Activated gamma-delta T cell (primary cell): ENCODE measurements around the gene NEMP1.
"Not testable (repeated sequence)": the region's sequence is repeated elsewhere in the genome, so short reads cannot be mapped to it uniquely, and the experiment has no call there.

ENCODE experiments used
- DNase-seq: peaks from one replicate; lab custom pipeline; 2025; lab: John Stamatoyannopoulos, UW
- total RNA-seq, 2 donors: gene quantifications; one replicate each; lab custom pipeline; 2026; lab: John Stamatoyannopoulos, UW

Gene NEMP1, protein sequence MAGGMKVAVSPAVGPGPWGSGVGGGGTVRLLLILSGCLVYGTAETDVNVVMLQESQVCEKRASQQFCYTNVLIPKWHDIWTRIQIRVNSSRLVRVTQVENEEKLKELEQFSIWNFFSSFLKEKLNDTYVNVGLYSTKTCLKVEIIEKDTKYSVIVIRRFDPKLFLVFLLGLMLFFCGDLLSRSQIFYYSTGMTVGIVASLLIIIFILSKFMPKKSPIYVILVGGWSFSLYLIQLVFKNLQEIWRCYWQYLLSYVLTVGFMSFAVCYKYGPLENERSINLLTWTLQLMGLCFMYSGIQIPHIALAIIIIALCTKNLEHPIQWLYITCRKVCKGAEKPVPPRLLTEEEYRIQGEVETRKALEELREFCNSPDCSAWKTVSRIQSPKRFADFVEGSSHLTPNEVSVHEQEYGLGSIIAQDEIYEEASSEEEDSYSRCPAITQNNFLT
- total RNA-seq = 45.5 to 46.6 reads per million in 2 donors

DNA sequence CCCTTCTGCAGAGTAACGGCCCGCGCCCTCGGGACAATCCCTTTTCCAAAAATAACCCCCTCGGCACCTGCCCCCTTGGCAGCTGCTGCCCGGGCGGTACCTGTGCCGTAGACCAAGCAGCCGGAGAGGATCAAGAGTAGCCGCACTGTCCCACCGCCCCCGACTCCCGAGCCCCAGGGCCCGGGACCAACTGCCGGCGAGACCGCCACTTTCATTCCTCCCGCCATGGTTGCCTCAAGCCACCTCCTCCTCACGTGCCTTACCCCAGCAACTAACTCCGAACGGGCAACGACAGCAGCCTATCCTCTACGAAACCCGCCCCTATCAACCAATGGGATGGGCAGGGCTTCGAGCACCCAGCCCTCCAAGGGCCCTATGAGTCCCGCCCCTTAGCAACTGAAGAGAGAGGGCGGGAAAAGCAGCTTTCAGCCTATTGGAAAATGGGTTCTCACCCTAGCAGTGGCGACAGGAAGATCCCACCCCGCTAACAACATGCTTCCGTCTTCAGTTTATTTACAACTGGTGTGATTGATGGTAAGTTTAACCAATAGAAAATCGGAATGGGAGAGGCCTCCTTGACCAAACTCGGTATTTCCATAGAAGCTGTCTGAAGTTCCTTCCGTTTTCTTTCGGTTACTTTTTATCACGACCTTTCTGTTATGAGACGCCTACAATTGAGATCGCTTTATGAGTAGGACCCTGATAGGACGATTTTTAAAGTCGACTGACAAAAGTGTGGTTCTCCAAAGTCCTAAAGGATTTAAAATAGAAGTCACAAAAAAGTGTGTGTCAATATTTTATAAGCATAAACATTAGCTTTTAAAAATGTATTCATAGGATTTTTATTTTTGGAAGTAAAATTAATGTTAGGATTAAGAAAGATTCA, at the start of gene NEMP1:
Gene NEMP1 (minus strand): TSS at position 273 of the 886 bp plus-strand sequence. CDS start 46 bp downstream, at position 227.
- DNase-seq = peak; percentile 40

DNA sequence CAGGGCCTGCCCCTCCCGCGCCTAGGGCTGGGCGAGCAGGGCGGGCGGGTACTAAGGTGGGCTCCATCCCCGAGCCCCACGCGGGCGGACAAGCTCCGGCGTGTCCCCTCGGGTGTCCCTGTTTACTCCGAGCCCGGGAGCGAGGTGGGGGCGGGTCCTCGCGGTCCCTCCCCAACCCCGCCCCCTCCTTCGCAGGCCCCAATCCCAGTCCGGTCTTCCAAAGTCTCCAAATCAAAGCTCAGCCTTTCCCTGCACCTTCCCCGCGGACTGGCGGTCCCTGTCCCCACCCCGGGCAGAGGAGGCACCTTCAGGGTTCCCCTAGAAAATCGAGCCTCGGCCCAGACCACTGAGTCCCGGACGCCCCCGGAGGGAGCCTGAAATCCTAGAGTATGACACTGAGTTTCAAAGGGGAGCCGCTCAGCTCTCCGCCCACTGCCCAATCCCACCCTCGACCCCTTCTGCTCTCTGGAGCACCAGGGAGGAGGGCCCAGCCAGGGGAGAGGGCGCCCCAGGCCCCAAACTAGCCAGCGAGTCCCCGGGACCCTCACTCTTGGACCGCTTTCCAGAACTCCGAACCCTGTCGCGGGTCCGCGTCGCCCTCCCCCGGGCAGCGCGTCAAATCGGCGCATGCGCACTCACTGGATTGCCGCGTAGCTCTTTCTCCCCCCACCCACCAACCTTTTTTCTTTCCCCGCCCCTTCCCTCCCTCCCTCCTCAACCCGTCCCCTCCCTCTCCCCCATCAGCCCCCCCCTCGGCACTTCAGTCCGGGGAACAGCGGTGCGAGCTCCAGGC, 49.3 kb upstream of the NEMP1 start, which contains the start of gene LRP1:
Gene LRP1 (plus strand): TSS at position 758 of the 793 bp plus-strand sequence. CDS start 482 bp downstream, outside the sequence.
- peak; percentile 50 for DNase-seq

DNA sequence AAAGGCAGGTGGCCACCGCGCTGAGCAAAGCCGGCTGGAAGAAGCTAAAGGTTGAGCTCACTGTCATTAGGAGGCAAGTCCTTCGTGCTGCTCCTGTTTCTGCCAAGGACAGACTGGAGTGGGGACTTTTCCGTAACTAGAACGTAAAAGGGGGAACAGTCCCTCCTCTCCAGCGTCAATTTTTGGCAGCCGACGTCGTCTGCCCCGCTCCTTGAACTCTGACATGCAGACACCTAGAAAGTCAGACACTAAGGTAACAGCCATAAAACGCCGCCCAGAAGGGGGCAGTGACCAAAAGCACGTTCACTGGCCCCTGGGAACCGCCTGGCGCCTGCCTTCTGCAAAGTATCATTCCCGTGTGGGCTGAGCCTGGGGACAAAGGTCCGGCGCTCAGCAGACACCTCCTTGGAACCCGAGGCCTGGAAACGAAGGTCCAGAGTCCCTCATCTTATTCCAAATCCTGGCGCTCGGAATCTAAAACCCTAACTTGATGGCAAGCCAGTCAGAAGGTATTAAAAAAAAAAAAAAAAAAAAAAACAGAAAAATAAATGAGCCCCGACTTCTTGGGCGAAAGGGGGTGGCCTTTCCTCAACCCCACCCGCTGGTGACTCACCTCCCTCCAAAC, 48.6 kb upstream of the NEMP1 start:
- DNase-seq = no peak

DNA sequence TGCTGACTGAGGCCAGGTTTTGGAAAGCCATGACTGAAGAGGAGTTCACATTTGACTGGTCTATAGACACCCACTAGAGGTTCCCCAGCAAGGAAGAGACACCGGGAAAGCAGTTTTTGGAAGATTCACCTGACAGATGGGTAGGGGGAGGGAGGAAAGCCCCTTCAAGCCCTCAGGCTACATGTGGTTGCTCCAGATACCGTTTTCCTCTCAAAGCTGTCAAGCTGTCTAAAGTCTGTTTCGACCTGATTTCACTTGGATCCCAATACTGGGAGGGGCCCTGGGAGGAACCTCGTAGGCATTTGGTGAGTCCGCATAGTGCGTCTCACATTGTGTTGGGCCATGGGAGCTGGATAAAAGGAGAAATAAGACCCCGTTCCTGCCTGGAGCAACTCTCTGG, 48.0 kb upstream of the NEMP1 start:
- no peak for DNase-seq

DNA sequence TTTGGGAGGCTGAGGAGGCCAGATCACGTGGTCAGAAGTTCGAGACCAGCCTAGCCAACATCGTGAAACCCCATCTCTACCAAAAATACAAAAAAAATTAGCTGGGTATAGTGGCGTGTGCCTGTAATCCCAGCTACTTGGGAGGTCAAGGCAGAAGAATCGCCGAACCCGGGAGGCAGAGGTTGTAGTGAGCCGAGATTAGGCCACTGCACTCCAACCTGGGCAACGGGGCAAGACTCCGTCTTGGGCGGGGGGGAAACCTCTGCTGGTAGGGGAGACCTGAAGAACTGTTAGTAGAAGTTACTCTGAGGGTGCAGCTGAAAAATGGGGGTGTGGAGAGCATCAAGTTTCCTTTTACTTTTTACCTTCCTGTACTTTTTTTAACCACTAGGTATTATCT, 47.5 kb upstream of the NEMP1 start:
- DNase-seq = no peak

DNA sequence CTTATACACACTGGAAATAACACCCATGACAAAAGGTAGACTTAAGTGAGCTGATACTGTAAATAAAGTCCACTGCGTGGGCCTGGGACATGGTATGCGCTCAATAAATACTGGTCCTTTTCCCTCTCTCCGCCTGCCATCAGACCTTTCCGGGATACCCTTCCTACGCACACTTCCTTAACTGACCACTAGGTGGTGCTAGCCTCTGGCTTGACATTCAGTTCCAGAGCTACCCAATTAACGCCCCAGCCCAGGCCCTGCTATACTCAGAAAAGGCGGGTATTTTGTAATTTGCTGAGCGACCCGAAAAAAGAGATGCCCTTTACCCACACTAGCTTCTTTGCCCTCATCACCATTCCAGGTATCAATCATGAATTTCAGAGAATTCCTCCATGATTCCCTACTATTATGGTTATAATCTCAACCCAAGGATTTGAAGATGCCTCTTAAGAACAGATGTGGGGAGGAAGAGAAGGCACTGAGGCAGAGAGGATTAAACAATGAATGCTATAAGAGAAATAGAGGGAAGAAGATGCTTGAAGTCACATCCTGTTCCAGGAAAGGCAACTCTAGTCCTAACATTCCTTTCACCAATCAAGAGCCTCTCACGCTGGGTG, 45.8 kb upstream of the NEMP1 start:
- DNase-seq = no peak

DNA sequence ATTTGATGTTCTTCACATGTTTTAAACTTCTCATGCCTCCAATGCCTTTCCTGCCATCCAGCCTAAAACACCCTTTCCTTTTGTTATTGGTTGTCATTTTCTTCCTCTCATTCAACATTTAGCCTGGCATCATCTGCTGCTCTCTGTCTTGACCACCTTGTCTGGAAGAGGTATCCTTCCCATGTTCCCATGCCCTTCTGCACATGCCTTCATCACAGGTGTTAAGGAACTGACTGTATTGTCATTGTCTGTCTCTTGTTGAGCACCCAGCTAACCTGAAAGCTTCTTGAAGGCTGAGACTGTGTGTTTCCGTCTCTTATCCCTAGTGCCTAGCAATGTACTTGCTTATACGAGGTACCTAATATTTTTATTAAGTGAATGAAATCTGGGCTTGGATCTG, 45.2 kb upstream of the NEMP1 start:
- DNase-seq = no peak

DNA sequence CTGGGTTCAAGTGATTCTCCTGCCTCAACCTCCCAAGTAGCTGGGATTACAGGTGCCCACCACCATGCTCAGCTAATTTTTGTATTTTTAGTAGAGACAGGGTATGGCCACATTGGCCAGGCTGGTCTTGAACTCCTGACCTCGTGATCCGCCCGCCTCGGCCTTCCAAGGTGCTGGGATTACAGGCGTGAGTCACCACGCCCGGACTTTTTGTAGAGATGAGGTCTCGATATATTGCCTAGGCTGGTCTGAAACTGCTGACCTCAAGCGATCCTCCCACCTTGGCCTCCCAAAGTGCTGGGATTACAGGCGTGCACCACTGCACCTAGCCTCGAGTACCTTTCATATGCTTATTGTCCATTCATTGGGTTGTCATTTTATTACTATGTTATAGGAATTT, 42.1 kb upstream of the NEMP1 start:
- DNase-seq = not testable (repeated sequence)

DNA sequence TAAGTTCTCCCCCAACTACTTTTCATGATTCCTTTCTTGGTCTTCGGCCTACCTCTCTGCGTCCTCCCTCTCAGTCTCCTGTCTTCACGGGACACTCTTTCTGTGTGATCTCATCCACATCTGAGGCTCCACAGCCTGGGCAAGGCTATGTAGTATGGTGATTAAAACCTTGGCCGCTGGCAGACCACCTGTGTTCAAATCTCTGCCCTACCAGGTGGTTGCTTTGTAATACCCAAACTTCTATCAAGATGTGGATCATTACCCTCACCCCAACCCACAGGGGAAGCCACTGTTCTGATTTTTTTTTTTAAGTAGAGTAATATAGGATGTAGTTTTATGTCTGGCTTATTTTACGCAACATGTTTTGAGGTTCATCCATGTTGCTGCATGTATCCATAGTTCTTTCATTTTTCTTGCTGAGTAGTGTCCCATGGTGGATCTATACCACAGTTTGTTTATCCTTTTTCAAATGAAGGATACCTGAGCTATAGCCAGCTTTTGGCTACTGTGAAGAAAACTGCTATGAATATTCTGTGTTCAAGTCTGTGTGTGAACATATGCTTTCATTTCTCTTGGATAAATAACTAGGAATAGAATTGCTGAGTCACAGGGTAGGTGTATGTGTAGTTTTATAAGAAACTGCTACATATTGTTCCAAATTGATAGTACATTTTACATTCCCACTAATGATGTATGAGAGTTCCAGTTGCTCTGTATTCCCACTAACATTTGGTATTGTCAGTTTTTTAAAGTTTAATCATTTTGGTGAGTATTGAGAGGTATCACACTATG, 40.9 kb upstream of the NEMP1 start:
- DNase-seq = no peak

DNA sequence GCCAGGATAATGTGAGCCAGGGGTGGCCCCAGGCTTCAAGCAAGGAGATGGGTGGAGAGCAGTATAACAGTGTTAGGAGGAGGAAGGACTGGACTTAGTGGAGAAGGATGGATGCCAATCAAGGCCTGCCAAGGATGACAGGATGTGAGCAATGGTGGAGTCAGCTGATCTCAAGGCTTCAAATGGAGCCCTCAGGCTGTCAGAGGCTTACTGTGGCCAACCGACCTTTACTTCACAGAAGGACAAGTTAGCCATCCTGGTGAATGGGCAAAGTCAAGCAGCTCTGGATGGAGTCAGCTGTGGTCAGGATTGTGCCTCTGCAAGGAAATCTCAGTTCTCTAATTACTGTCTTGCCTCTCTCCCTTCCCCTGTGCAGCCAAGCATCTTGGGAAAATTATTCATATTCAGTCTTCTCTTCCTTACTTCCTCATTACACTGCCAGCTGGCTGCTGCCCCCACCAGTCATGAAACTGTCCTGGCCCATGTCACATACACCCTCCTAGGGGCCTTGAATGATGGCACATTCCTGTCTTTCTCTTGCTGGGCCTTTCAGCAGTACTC, 40.2 kb upstream of the NEMP1 start:
- no peak for DNase-seq

DNA sequence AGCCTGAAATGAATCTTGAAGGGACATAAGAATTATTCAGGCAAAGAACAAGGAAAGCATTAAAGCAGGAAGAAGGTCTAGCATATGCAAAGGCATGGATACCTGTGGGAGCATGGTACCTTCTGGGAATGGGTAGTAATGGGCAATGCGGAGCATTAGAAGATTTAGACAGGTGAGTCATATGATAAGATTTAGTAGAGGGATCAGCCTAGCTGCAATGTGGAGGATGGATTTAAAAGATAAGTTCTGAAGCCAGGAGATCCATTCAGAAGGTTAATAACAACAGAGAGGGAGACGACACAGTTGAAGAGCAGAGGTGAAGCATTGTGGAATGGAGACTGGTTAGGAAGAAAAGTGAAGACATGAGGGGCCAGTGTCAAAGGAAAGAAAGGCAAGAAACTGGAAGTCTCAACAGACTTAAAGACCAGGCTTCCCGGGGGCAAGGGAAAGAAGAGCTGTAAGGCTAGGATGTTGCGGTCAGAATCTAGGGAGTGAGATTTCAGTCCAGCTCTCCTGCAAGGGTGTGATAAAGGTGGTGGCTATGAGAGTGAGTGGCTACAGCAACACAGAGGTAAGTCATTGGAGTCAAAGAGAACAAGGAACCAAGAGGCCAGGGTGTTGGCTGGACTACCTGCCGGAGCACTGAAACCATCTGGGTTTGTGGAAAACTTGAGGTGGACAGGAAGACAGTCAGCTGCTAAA, 38.1 kb upstream of the NEMP1 start:
- no peak for DNase-seq

DNA sequence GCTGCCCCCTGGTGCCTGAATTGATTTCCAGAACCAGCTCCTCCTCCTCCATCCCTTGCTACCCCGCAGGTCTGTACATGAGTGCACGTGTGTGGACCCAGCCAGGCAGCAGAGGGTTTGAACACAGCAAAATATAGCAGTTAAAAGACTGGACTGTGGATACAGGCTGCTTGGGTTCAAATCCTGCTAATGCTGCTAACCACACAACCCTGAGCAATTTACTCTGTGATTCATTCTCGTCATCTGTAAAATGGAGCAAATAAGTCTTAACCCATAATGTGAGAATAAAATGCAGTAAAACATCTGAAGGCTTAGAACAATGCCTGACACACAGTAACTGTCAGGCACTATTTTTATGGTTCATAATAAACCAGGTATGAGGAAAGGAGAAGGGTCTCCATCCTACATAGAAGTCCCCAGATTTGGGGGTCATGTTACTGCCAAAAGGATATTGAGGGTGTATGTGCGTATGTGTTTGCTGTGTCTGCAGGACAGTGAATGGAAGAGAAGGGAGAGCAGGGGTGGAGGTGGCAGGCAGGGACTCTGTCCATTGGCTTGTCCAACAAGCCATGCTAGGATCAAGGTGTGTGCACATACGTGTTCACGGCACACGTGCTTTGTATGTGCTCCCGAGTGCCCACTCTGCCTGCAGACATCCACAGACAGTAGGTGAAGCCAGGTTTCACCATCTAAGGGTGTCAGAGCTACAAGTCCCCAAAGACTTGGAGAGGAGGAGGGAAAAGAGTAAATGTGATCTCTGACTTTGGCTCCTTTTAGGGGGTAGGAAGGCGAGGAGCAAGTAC, 34.1 kb upstream of the NEMP1 start:
- DNase-seq = no peak

DNA sequence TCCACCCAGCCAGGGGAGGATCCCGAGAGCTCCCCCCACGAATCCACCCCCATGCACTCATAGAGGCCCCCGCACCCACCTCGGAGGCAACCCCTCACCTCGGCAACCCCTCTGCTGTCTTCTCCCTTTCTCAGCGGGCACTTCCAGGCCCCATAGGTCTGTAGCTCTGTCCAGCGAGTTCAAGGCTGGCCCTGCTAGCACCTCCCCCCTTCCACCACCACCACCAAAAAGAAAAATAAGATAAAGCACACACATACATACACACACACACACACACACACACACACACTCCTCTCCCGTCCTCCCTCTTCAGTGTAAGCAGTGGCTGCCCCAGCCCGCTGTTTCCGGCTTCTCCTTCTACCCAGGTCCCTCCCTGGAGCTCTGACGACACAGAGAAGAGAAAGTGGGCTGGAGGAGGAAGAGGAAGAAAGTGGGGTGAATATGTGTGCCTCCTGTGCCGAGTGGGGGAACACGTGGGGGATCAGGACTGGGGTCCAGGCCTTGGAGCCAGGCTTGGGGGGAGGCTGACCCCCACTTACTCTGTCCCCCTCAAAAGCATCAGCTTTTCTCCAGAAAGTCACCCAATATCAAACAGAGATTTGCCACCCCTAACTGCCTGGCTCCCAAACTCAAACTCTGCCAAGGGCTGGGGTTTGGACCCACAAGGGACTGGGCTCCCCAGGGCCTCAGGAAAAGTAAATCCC, 32.6 kb upstream of the NEMP1 start, which contains the start of gene STAT6:
Gene STAT6 (minus strand): TSS at position 332 of the 704 bp plus-strand sequence. CDS start 3,084 bp downstream, outside the sequence.
- DNase-seq = peak; percentile 31

DNA sequence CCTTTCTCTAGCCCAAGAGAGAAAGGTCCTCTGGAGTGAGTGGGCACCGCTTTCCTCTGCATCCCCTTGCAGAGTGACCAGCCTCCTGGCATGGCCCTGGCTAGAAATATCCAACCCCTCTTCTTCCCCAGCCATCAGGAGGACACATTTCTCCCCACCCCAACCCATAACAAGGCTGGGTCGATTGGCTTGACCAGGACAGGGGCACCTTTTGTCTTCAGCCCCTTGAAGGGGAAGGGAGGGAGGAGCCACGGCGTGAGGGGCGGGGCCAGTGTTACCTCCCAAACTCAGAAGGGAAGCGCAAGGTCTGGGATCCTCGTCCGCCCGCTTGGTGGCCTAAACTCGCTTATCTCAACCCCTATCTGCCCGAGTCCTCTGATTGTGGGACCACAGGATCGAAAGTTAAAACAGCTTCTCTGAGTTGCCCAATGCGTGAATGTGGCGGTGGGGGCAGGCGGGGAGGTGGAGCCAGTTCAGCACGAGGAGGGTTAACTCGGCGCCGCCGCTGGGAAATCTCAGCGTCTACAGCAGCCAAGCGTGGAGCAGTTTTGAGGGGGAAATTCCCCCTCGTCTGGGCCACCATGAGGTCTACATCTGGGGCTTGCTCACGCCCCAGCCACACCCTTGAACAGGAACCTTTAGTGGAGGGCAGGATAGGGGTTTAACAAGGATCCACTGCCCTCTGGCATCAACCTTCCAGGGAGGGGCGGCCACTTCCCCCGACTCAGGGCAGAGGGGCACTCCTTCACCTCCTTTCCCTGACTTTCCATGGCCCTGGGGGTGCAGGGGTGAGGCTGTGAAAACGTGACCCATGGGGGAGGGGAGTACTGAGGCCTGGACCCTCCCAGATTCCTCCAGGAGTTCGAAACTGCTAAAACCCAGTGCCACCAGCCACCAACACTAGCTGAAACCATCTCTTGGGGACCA, 31.8 kb upstream of the NEMP1 start:
- DNase-seq = peak; percentile 54

DNA sequence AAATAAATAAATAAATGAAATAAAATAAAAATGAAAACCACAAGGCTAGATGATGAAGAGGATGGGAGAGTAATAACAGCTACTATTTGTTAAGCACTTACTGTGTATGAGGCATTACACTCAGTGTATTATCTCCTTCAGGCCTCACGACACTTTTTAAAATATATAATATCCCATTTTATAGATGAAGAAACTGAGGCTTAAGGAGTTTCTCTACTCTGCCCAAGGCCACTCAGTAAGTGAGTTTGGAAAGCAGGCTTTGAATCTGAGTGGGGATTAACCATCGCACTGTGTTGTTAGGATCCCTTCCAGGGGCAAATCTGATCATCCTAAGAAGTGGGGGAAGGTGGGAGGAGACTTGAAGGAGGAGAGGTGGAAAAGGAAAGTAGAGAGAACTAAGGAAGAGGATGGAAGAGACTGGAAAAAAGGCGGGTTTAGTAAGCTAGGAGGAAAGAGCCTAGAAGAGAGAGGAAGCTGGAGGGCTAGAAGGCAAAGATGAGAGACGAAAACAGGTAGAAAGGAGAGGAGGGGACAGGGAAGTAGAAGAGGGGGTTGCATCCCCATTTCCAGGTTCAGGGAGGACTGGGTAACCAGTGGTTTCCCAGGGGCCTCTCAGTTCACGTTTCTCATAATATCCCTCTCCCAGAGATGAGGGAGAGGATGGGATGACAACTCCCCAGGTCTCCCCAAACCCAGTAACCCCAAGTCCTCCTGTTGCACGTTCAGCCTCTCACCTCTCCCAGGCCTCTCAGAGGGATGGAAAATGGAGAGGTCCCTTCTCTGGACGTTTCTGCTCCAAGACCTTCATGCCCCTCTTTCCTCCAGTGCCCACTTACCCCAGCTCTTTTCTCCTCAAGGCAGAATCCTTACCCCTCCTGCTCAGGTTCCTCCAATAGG, 30.9 kb upstream of the NEMP1 start:
- DNase-seq = no peak
